SK-N-SH (cell line): ENCODE data around the gene INPP5A. TPM values are rescaled to one million over a fixed set of nuclear protein-coding genes. Genes with fewer than 3 reads are reported as not detected.

Source experiments
- CTCF ChIA-PET: fragments of 300-600, 350-600 bp; formaldehyde crosslinking; extraction: SDS; loops from one replicate; lab custom pipeline; 2021; lab: Yijun Ruan, JAX
- POLR2A ChIA-PET: fragments of 350-600 bp; sonication (Branson Sonifier 250); formaldehyde crosslinking; extraction: SDS; loops from one replicate; lab custom pipeline; 2020; ENCODE audit warnings: antibody characterized with exemption, inconsistent platforms; lab: Yijun Ruan, JAX
- DNase-seq: peaks from one replicate; pipeline ENCODE4 v3.0.0; 2012
- H2AFZ ChIP-seq: fragments of 200-600 bp; sonication (generic); 2 replicates; pipeline ENCODE4 v1.8.1; 2016; ENCODE audit warnings: antibody characterized with exemption, mild to moderate bottlenecking, low read depth
- H3F3A ChIP-seq: fragments of 200-600 bp; sonication (generic); replicated peaks from 2 replicates; pipeline ENCODE3; 2016; ENCODE audit warnings: antibody characterized with exemption, mild to moderate bottlenecking; ENCODE audit not compliant: insufficient read depth
- H3K27ac ChIP-seq, 2 experiments: fragments of 200-500 bp in 1 of 2; fragments of 200-600 bp in 1 of 2; sonication (Bioruptor generic) in 1 of 2; sonication (generic), shearing (Covaris generic) in 1 of 2; 2 replicates each; pipeline versions ENCODE4 v1.5.1 to v1.6.1; 2014 to 2016; ENCODE audit warnings: low read depth in 2 of 2, inconsistent platforms in 1 of 2, low read length in 1 of 2, mild to moderate bottlenecking in 1 of 2, mixed read lengths in 1 of 2
- H3K27me3 ChIP-seq: fragments of 200-600 bp; sonication (generic), shearing (Covaris generic); 2 replicates; pipeline ENCODE4 v1.6.1; 2016; ENCODE audit warnings: mixed run types; ENCODE audit not compliant: insufficient read depth
- H3K36me3 ChIP-seq, 2 experiments: fragments of 200-500 bp in 1 of 2; fragments of 200-600 bp in 1 of 2; sonication (Bioruptor generic) in 1 of 2; sonication (generic) in 1 of 2; replicated peaks in 1 of 2; 2 replicates each; pipeline versions ENCODE3 to v1.5.1; 2014 to 2016; ENCODE audit warnings: low read length in 1 of 2, mild to moderate bottlenecking in 1 of 2; ENCODE audit not compliant: insufficient read depth in 2 of 2, control insufficient read depth in 1 of 2
- H3K4me1 ChIP-seq, 2 experiments: fragments of 200-500 bp in 1 of 2; fragments of 200-600 bp in 1 of 2; sonication (Bioruptor generic) in 1 of 2; sonication (generic), shearing (Covaris generic) in 1 of 2; 2 replicates each; pipeline versions ENCODE4 v1.5.1 to v1.6.1; 2014 to 2016; ENCODE audit warnings: low read depth in 1 of 2, low read length in 1 of 2, mixed run types in 1 of 2; ENCODE audit not compliant: insufficient read depth in 2 of 2, control insufficient read depth in 1 of 2
- H3K4me2 ChIP-seq: fragments of 200-600 bp; sonication (generic), shearing (Covaris generic); 2 replicates; pipeline ENCODE4 v1.6.1; 2017; ENCODE audit warnings: mixed run types
- H3K4me3 ChIP-seq, 2 experiments: fragments of 200-500 bp in 1 of 2; fragments of 200-600 bp in 1 of 2; sonication (Bioruptor generic) in 1 of 2; sonication (generic), shearing (Covaris generic) in 1 of 2; 2 replicates each; pipeline versions ENCODE4 v1.5.1 to v1.8.1; 2014 to 2016; ENCODE audit warnings: low read depth in 2 of 2, inconsistent platforms in 1 of 2, low read length in 1 of 2, mild to moderate bottlenecking in 1 of 2, mixed read lengths in 1 of 2, moderate library complexity in 1 of 2
- H3K79me2 ChIP-seq: fragments of 200-600 bp; sonication (generic); 2 replicates; pipeline ENCODE4 v1.8.1; 2017; ENCODE audit warnings: mild to moderate bottlenecking; ENCODE audit not compliant: insufficient read depth
- H3K9ac ChIP-seq: fragments of 200-600 bp; sonication (generic); 2 replicates; pipeline ENCODE4 v1.6.1; 2017; ENCODE audit warnings: mixed run types
- H3K9me2 ChIP-seq: fragments of 200-600 bp; sonication (generic); 2 replicates; pipeline ENCODE4 v1.6.1; 2017; ENCODE audit warnings: mixed run types
- H3K9me3 ChIP-seq: fragments of 200-600 bp; sonication (generic); 2 replicates; pipeline ENCODE4 v1.6.1; 2017; ENCODE audit warnings: mixed run types, mild to moderate bottlenecking, moderate library complexity
- H4K20me1 ChIP-seq: fragments of 200-600 bp; sonication (generic); 2 replicates; pipeline ENCODE4 v1.6.1; 2017; ENCODE audit warnings: mild to moderate bottlenecking, mixed run types; ENCODE audit not compliant: insufficient read depth
- CTCF ChIP-seq: fragments of 200-600 bp; sonication (generic); IDR thresholded peaks from 2 replicates; pipeline ENCODE4 v1.6.1; 2017; ENCODE audit warnings: antibody characterized with exemption, mild to moderate bottlenecking, moderate library complexity
- EP300 ChIP-seq, 2 experiments: IDR thresholded peaks; 2 replicates each; pipeline versions ENCODE4 v1.4.0 to v1.6.1; 2012; ENCODE audit warnings: borderline replicate concordance in 1 of 2, low read depth in 1 of 2, low read length in 1 of 2
- FOSL2 ChIP-seq: IDR thresholded peaks from 2 replicates; pipeline ENCODE4 v1.4.0; 2012; ENCODE audit warnings: low read depth, mild to moderate bottlenecking, moderate library complexity, borderline replicate concordance
- FOXJ3 ChIP-seq: sonication (generic); formaldehyde crosslinking; IDR thresholded peaks from 2 replicates; pipeline ENCODE4 v1.5.1; 2020; ENCODE audit warnings: mild to moderate bottlenecking, missing genetic modification reagents
- GATA2 ChIP-seq: sonication (generic); formaldehyde crosslinking; IDR thresholded peaks from 2 replicates; pipeline ENCODE4 v1.5.0; 2020; ENCODE audit warnings: mild to moderate bottlenecking, missing genetic modification reagents
- IRF3 ChIP-seq: fragments of 150-350 bp; IDR thresholded peaks from 2 replicates; pipeline ENCODE4 v1.6.1; 2016; ENCODE audit warnings: mild to moderate bottlenecking, low read depth, low read length
- RAD21 ChIP-seq: IDR thresholded peaks from 2 replicates; pipeline ENCODE4 v1.6.1; 2012; ENCODE audit warnings: mild to moderate bottlenecking, low read length
- RFX5 ChIP-seq: IDR thresholded peaks from 2 replicates; pipeline ENCODE4 v1.6.1; 2012; ENCODE audit warnings: mild to moderate bottlenecking, improper control_type of control experiment, low read length
- SMC3 ChIP-seq: IDR thresholded peaks from 2 replicates; pipeline ENCODE4 v1.6.1; 2012; ENCODE audit warnings: low read depth, low read length, improper control_type of control experiment
- YY1 ChIP-seq: IDR thresholded peaks from 2 replicates; pipeline ENCODE4 v1.4.0; 2012; ENCODE audit warnings: low read depth, mild to moderate bottlenecking
- ZBTB33 ChIP-seq: IDR thresholded peaks from 2 replicates; pipeline ENCODE4 v1.4.0; 2012; ENCODE audit warnings: low read depth, borderline replicate concordance
- WGBS: methylation state at CpG from one replicate; pipeline ENCODE4 v1.1.6; 2017; ENCODE audit warnings: low lambda C conversion rate; 5-methylcytosine and 5-hydroxymethylcytosine counted together
- polyA plus RNA-seq, 3 experiments: library from polyadenylated mRNA; depleted of rRNA; stranded (reverse); fragments of >200 nt; gene quantifications; 2 replicates each; pipeline ENCODE4 v1.2.3, GENCODE V29; 2012

Gene INPP5A
- polyA plus RNA-seq, 1 of the 3 experiments (the other 2 are of a cell fraction) = 12.0 TPM

GRCh38 chr10:132799865-132800264 is 262.3 kb downstream of the INPP5A start (continued):
- TF ChIP-seq CTCF (no peak), RAD21 (no peak), GATA2 (CRISPR knock-in tag) (no peak), FOSL2 (no peak)

GRCh38 chr10:132802048-132802447 is 264.5 kb downstream of the INPP5A start:
- H3K9me3 ChIP-seq = no peaks in the 10 kb centered on the region
- WGBS = 69% methylated on average over 5 of the region's 8 CpGs
- ChIA-PET CTCF (interaction anchor here (1.4 to 1.8 kb wide), 2 partner anchors 8 to 147 kb away, joined by 6 to 9 read pairs; no protein-coding TSS in a partner anchor), POLR2A (no interaction called here)
- H3K4me1 ChIP-seq = peaks cover 0 to 5% of the 10 kb centered on the region in 2 experiments; a peak in 1 of 4 replicates
- no peak overlapping the region for H2AFZ ChIP-seq
- H3K4me3 ChIP-seq = no peak overlapping the region
- TF ChIP-seq IRF3 = no peak
- no peak for TF ChIP-seq FOXJ3 (CRISPR knock-in tag)
- TF ChIP-seq YY1 = no peak
- no peak for TF ChIP-seq SMC3
- TF ChIP-seq ZBTB33 = no peak
- no peak for TF ChIP-seq EP300 (IDR thresholded peaks at IDR 0.05; ENCODE audit: borderline replicate concordance in 1 of 2, low read depth in 1 of 2, low read length in 1 of 2)
- TF ChIP-seq CTCF = no peak
- TF ChIP-seq RFX5 = no peak
- no peaks in the 10 kb centered on the region for H3K36me3 ChIP-seq
- no peak overlapping the region for H3K27ac ChIP-seq
- no peaks in the 10 kb centered on the region for H3K79me2 ChIP-seq
- DNase-seq = no peak
- H3F3A ChIP-seq = no peaks in the 10 kb centered on the region
- no peak overlapping the region for H3K9ac ChIP-seq
- H3K4me2 ChIP-seq = no peak overlapping the region
- no peaks in the 10 kb centered on the region for H3K9me2 ChIP-seq
- H4K20me1 ChIP-seq = no peaks in the 10 kb centered on the region
- H3K27me3 ChIP-seq = no peaks in the 10 kb centered on the region
